T-helper 17 cell (primary cell): ENCODE measurements around the gene PDE8B. TPM values are rescaled to one million over a fixed set of nuclear protein-coding genes. Genes with fewer than 3 reads are reported as not detected.

Experiments
- ATAC-seq: fragments of 150-1000 bp; cut with Tn5 transposase; 2 replicates; pipeline ENCODE4 v1.10.0; 2021; ENCODE audit warnings: mild to moderate bottlenecking, moderate library complexity
- DNase-seq, 3 donors: peaks; one replicate each; pipeline versions ENCODE4 v3.0.0 to v3.0.0-alpha.2; 2020 to 2021
- H3K9me3 ChIP-seq: one replicate; pipeline ENCODE4 v1.7.0; 2013; ENCODE audit warnings: low read length, mild to moderate bottlenecking; ENCODE audit not compliant: control insufficient read depth, poor library complexity, severe bottlenecking
- H3K27ac Mint-ChIP-seq: one replicate; pipeline ENCODE4 v1.8.0; 2022; ENCODE audit warnings: mild to moderate bottlenecking, moderate library complexity, mixed read lengths
- H3K27me3 Mint-ChIP-seq: one replicate; pipeline ENCODE4 v1.8.0; 2022; ENCODE audit warnings: mixed read lengths
- H3K36me3 Mint-ChIP-seq: one replicate; pipeline ENCODE4 v1.8.0; 2022; ENCODE audit warnings: low read depth, mixed read lengths
- H3K4me1 Mint-ChIP-seq: one replicate; pipeline ENCODE4 v1.8.0; 2022; ENCODE audit warnings: mild to moderate bottlenecking, mixed read lengths
- H3K4me3 Mint-ChIP-seq: one replicate; pipeline ENCODE4 v1.8.0; 2022; ENCODE audit warnings: mild to moderate bottlenecking, moderate library complexity, mixed read lengths
- total RNA-seq, 4 donors: library from RNA in 2 of 4; stranded (reverse) in 2 of 4; gene quantifications; one replicate each; pipeline ENCODE4 v1.2.3 and lab custom pipeline; 2022 to 2026

Gene PDE8B
- total RNA-seq, 2 donors from 2014 or later = 0.29 TPM; not detected in 1

GRCh38 chr5:77409870-77410621 lies 199.6 kb downstream of the PDE8B start:
- H3K27me3 Mint-ChIP-seq = peaks cover 41% of the 10 kb centered on the region
- no peak overlapping the region for H3K27ac Mint-ChIP-seq
- H3K4me3 Mint-ChIP-seq = no peak overlapping the region
- H3K36me3 Mint-ChIP-seq = peaks cover 2% of the 10 kb centered on the region
- DNase-seq (no peak), ATAC-seq (no peak)
- H3K4me1 Mint-ChIP-seq = no peaks in the 10 kb centered on the region
- no peaks in the 10 kb centered on the region for H3K9me3 ChIP-seq

- DNase-seq = no peak
Observed at GRCh38 chr5:77413049-77413448, 202.6 kb downstream of the PDE8B start.

GRCh38 chr5:77418162-77418561 lies 207.7 kb downstream of the PDE8B start:
- Mint-ChIP-seq H3K36me3 (no peaks in the 10 kb centered on the region), H3K4me1 (peaks cover 2% of the 10 kb centered on the region), H3K27ac (no peak overlapping the region), H3K4me3 (no peak overlapping the region), H3K27me3 (peaks cover 47% of the 10 kb centered on the region)
- no peak for ATAC-seq
- H3K9me3 ChIP-seq = no peaks in the 10 kb centered on the region
- no peak for DNase-seq

More at GRCh38 chr5:77413049-77413448, 202.6 kb downstream of the PDE8B start:
- Mint-ChIP-seq H3K27ac (no peak overlapping the region), H3K4me3 (no peak overlapping the region), H3K4me1 (peaks cover 2% of the 10 kb centered on the region), H3K27me3 (peaks cover 40% of the 10 kb centered on the region), H3K36me3 (no peaks in the 10 kb centered on the region)
- H3K9me3 ChIP-seq = no peaks in the 10 kb centered on the region
- ATAC-seq = no peak

GRCh38 chr5:77418601-77419581 lies 208.4 kb downstream of the PDE8B start:
- DNase-seq = no peak
- H3K36me3 Mint-ChIP-seq = no peaks in the 10 kb centered on the region
- ATAC-seq = no peak
- peaks cover 2% of the 10 kb centered on the region for H3K4me1 Mint-ChIP-seq
- H3K27me3 Mint-ChIP-seq = peaks cover 41% of the 10 kb centered on the region
- H3K9me3 ChIP-seq = no peaks in the 10 kb centered on the region
- no peak overlapping the region for H3K27ac Mint-ChIP-seq
- no peak overlapping the region for H3K4me3 Mint-ChIP-seq

GRCh38 chr5:77419644-77420582 lies 209.4 kb downstream of the PDE8B start:
- Mint-ChIP-seq H3K27me3 (peaks cover 40% of the 10 kb centered on the region), H3K36me3 (no peaks in the 10 kb centered on the region), H3K4me3 (no peak overlapping the region), H3K4me1 (peaks cover 2% of the 10 kb centered on the region), H3K27ac (no peak overlapping the region)
- no peaks in the 10 kb centered on the region for H3K9me3 ChIP-seq
- DNase-seq (no peak), ATAC-seq (no peak)

GRCh38 chr5:77420940-77421339 lies 210.5 kb downstream of the PDE8B start:
- H3K27me3 Mint-ChIP-seq = peaks cover 40% of the 10 kb centered on the region
- H3K9me3 ChIP-seq = no peaks in the 10 kb centered on the region

GRCh38 chr5:77423022-77423750 lies 212.7 kb downstream of the PDE8B start:
- H3K4me3 Mint-ChIP-seq = no peak overlapping the region
- H3K27me3 Mint-ChIP-seq = peaks cover 25% of the 10 kb centered on the region
- H3K9me3 ChIP-seq = no peaks in the 10 kb centered on the region
- DNase-seq = no peak
- no peaks in the 10 kb centered on the region for H3K36me3 Mint-ChIP-seq
- no peak for ATAC-seq
- no peaks in the 10 kb centered on the region for H3K4me1 Mint-ChIP-seq
- no peak overlapping the region for H3K27ac Mint-ChIP-seq

More at GRCh38 chr5:77420940-77421339, 210.5 kb downstream of the PDE8B start:
- Mint-ChIP-seq H3K27ac (peak overlapping the region; percentile 53), H3K4me1 (peaks cover under 1% of the 10 kb centered on the region), H3K36me3 (no peaks in the 10 kb centered on the region), H3K4me3 (no peak overlapping the region)
- no peak for ATAC-seq
- DNase-seq = no peak

GRCh38 chr5:77424921-77425320 lies 214.4 kb downstream of the PDE8B start:
- no peaks in the 10 kb centered on the region for H3K9me3 ChIP-seq
- Mint-ChIP-seq H3K36me3 (peaks cover 2% of the 10 kb centered on the region), H3K27ac (no peak overlapping the region), H3K4me1 (no peaks in the 10 kb centered on the region), H3K4me3 (no peak overlapping the region), H3K27me3 (peaks cover 10% of the 10 kb centered on the region)
- ATAC-seq (no peak), DNase-seq (no peak)

- DNase-seq (no peak), ATAC-seq (no peak)
- Mint-ChIP-seq H3K4me3 (no peak overlapping the region), H3K27me3 (peaks cover 9% of the 10 kb centered on the region), H3K4me1 (no peaks in the 10 kb centered on the region), H3K27ac (no peak overlapping the region), H3K36me3 (peaks cover 2% of the 10 kb centered on the region)
- H3K9me3 ChIP-seq = no peaks in the 10 kb centered on the region
Observed at GRCh38 chr5:77425420-77425819, 214.9 kb downstream of the PDE8B start.

- no peaks in the 10 kb centered on the region for H3K9me3 ChIP-seq
- DNase-seq = no peak
- Mint-ChIP-seq H3K27me3 (peaks cover 2% of the 10 kb centered on the region), H3K4me3 (no peak overlapping the region), H3K36me3 (peaks cover 2% of the 10 kb centered on the region), H3K27ac (no peak overlapping the region), H3K4me1 (no peaks in the 10 kb centered on the region)
- no peak for ATAC-seq
Observed at GRCh38 chr5:77425998-77426659, 215.6 kb downstream of the PDE8B start.

GRCh38 chr5:77426670-77427069 lies 216.2 kb downstream of the PDE8B start:
- H3K4me1 Mint-ChIP-seq = no peaks in the 10 kb centered on the region
- H3K4me3 Mint-ChIP-seq = no peak overlapping the region
- no peak for DNase-seq
- no peak for ATAC-seq
- H3K27me3 Mint-ChIP-seq = no peaks in the 10 kb centered on the region
- no peaks in the 10 kb centered on the region for H3K9me3 ChIP-seq
- H3K36me3 Mint-ChIP-seq = peaks cover 2% of the 10 kb centered on the region
- no peak overlapping the region for H3K27ac Mint-ChIP-seq

GRCh38 chr5:77427998-77428397 lies 217.5 kb downstream of the PDE8B start:
- Mint-ChIP-seq H3K36me3 (peaks cover 2% of the 10 kb centered on the region), H3K4me1 (no peaks in the 10 kb centered on the region), H3K4me3 (no peak overlapping the region), H3K27ac (no peak overlapping the region), H3K27me3 (no peaks in the 10 kb centered on the region)
- DNase-seq (no peak), ATAC-seq (no peak)
- H3K9me3 ChIP-seq = no peaks in the 10 kb centered on the region
